Colonic mucosa (tissue), 4 donors: ENCODE data around the gene CRHR1. TPM values are rescaled to one million over a fixed set of nuclear protein-coding genes. Genes with fewer than 3 reads are reported as not detected.

Source experiments
- DNase-seq: peaks from one replicate; pipeline ENCODE4 v3.0.0-alpha.2; 2020
- H3K27ac ChIP-seq: fragments of 200-600 bp; one replicate; pipeline ENCODE4 v1.8.0; 2021
- H3K27me3 ChIP-seq: fragments of 200-600 bp; one replicate; pipeline ENCODE4 v1.8.0; 2021
- H3K36me3 ChIP-seq: fragments of 200-600 bp; one replicate; pipeline ENCODE4 v1.8.0; 2021
- H3K4me1 ChIP-seq: fragments of 200-600 bp; one replicate; pipeline ENCODE4 v1.8.0; 2021; ENCODE audit warnings: mild to moderate bottlenecking
- H3K4me3 ChIP-seq: fragments of 200-600 bp; one replicate; pipeline ENCODE4 v1.8.0; 2021
- H3K9ac ChIP-seq, 2 donors: one replicate each; pipeline ENCODE4 v1.7.0; 2013; ENCODE audit warnings: control low read depth in 2 of 2, low read depth in 2 of 2, low read length in 2 of 2
- H3K9me3 ChIP-seq: fragments of 200-600 bp; one replicate; pipeline ENCODE4 v1.8.0; 2021
- intact Hi-C: fragments of 100-400 bp; cut with DNase I; formaldehyde crosslinking; loops from one replicate; pipeline ENCODE4 v1.14.1; 2022
- total RNA-seq, 2 donors: library from RNA; stranded (reverse); fragmentation: NEBNext Ultra II Directional in 1 of 2; extraction: Animal tissue kit (Norgen Biotek cat#: 25700) in 1 of 2; gene quantifications; one replicate each; pipeline ENCODE4 v1.2.1, GENCODE V29; 2021
- TF ChIP-seq, protein P1 (sequence below): fragments of 200-600 bp; IDR thresholded peaks from one replicate; pipeline ENCODE4 v1.8.0; 2022; ENCODE audit warnings: antibody characterized with exemption, mild to moderate bottlenecking
- donor health status: healthy.
- donor health status: DM: no; HTN: no; CAD: no.
- donor health status: DM: no; HTN: no; CAD: no.

CRHR1 gene
- total RNA-seq, 2 donors from 2014 or later: not detected

DNA sequence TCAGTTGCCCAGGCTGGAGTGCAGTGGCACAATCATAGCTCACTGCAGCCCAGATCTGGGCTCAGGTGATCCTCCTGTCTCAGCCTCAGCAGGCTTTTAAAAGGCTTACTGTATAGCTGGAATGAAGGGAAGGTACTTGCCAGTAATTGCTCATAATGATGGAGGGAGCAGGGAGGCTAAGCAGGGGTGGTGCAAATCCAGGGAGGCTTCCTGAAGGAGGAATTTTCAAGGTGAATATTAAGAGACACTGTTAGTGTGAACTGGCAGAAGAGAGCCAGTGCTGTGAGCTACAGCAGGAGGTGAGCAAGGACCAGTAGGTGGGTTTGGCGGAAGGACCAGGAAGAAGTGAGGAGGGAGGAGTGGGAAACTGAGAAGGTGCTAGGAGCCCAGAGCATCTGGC is 24.7 kb downstream of the CRHR1 start:
- no peaks in the 10 kb centered on the region for H3K27me3 ChIP-seq
- no peak overlapping the region for H3K4me3 ChIP-seq
- intact Hi-C loops: no loop called here
- no peak for DNase-seq
- TF ChIP-seq, protein P1, sequence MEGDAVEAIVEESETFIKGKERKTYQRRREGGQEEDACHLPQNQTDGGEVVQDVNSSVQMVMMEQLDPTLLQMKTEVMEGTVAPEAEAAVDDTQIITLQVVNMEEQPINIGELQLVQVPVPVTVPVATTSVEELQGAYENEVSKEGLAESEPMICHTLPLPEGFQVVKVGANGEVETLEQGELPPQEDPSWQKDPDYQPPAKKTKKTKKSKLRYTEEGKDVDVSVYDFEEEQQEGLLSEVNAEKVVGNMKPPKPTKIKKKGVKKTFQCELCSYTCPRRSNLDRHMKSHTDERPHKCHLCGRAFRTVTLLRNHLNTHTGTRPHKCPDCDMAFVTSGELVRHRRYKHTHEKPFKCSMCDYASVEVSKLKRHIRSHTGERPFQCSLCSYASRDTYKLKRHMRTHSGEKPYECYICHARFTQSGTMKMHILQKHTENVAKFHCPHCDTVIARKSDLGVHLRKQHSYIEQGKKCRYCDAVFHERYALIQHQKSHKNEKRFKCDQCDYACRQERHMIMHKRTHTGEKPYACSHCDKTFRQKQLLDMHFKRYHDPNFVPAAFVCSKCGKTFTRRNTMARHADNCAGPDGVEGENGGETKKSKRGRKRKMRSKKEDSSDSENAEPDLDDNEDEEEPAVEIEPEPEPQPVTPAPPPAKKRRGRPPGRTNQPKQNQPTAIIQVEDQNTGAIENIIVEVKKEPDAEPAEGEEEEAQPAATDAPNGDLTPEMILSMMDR: no peak
- no peaks in the 10 kb centered on the region for H3K9me3 ChIP-seq
- no peaks in the 10 kb centered on the region for H3K36me3 ChIP-seq
- no peak overlapping the region for H3K9ac ChIP-seq
- H3K27ac ChIP-seq: no peak overlapping the region
- H3K4me1 ChIP-seq: no peaks in the 10 kb centered on the region

GRCh38 chr17:45809499-45809898 is 25.4 kb downstream of the CRHR1 start:
- Histone ChIP-seq H3K4me3 (no peak overlapping the region), H3K27me3 (no peaks in the 10 kb centered on the region), H3K9ac (no peak overlapping the region), H3K27ac (no peak overlapping the region), H3K36me3 (no peaks in the 10 kb centered on the region), H3K4me1 (no peaks in the 10 kb centered on the region), H3K9me3 (no peaks in the 10 kb centered on the region)
- intact Hi-C loops: no loop called here
- no peak for DNase-seq
- TF ChIP-seq, protein P1: no peak

DNA sequence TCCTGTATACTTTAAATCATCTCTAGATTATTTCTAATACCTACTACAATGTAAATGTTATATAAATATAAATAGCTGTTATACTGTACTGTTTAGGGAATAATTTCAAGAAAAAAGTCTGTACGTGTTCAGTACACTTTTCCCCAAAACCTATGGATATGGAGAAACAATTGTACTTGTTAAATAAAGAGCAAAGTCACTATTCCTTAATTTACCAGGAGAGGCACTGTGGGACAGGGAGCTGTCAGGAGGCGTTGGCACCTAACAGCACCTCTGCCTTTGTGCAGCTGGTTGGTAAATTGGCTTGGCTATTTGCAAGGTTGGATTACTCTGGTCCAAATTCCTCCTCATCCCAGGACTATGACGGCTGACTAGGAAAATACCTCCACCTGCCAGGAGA is 28.0 kb downstream of the CRHR1 start:
- DNase-seq: no peak
- Histone ChIP-seq H3K27me3 (no peaks in the 10 kb centered on the region), H3K9ac (no peak overlapping the region), H3K4me1 (no peaks in the 10 kb centered on the region), H3K27ac (no peak overlapping the region), H3K9me3 (no peaks in the 10 kb centered on the region), H3K4me3 (no peak overlapping the region), H3K36me3 (no peaks in the 10 kb centered on the region)
- TF ChIP-seq, protein P1: no peak
- intact Hi-C loops: no loop called here

- TF ChIP-seq, protein P1: no peak
- Histone ChIP-seq H3K36me3 (no peaks in the 10 kb centered on the region), H3K27ac (no peak overlapping the region), H3K9me3 (no peaks in the 10 kb centered on the region), H3K27me3 (no peaks in the 10 kb centered on the region), H3K9ac (no peak overlapping the region), H3K4me1 (no peaks in the 10 kb centered on the region), H3K4me3 (no peak overlapping the region)
- no peak for DNase-seq
- intact Hi-C loops: no loop called here
These were observed 29.1 kb downstream of the CRHR1 start for GRCh38 chr17:45813048-45813725.

GRCh38 chr17:45814622-45815606 is 30.8 kb downstream of the CRHR1 start:
- no peaks in the 10 kb centered on the region for H3K27me3 ChIP-seq
- H3K4me1 ChIP-seq: no peaks in the 10 kb centered on the region
- TF ChIP-seq, protein P1: no peak
- H3K36me3 ChIP-seq: no peaks in the 10 kb centered on the region
- no peak overlapping the region for H3K27ac ChIP-seq
- no peak for DNase-seq
- no peaks in the 10 kb centered on the region for H3K9me3 ChIP-seq
- intact Hi-C loops: no loop called here
- no peak overlapping the region for H3K4me3 ChIP-seq
- H3K9ac ChIP-seq: no peak overlapping the region
